Smooth muscle cell (in vitro differentiated cells): ENCODE data around the gene SLC12A8. TPM values are rescaled to one million over a fixed set of nuclear protein-coding genes. Genes with fewer than 3 reads are reported as not detected.

Source experiments
- DNase-seq: peaks from one replicate; lab custom pipeline; 2025; ENCODE audit not compliant: unreplicated experiment; lab: John Stamatoyannopoulos, UW
- H2AFZ ChIP-seq: fragments of 200-600 bp; sonication (generic); 2 replicates; pipeline ENCODE4 v1.6.0; 2016; ENCODE audit warnings: antibody characterized with exemption, low read depth, mild to moderate bottlenecking
- H3F3A ChIP-seq: fragments of 200-600 bp; sonication (generic); 2 replicates; pipeline ENCODE4 v1.6.0; 2017; ENCODE audit warnings: antibody characterized with exemption, low read depth
- H3K27ac ChIP-seq: fragments of 200-600 bp; sonication (generic); 2 replicates; pipeline ENCODE4 v1.5.1; 2016; ENCODE audit warnings: low read depth, mild to moderate bottlenecking
- H3K27me3 ChIP-seq: fragments of 200-600 bp; sonication (generic); 2 replicates; pipeline ENCODE4 v1.6.1; 2016; ENCODE audit warnings: low read depth, mild to moderate bottlenecking
- H3K36me3 ChIP-seq: fragments of 200-600 bp; sonication (generic); 2 replicates; pipeline ENCODE4 v1.5.1; 2016; ENCODE audit warnings: low read depth
- H3K4me1 ChIP-seq: fragments of 200-600 bp; sonication (generic); 2 replicates; pipeline ENCODE4 v1.5.1; 2016; ENCODE audit warnings: low read depth
- H3K4me2 ChIP-seq: fragments of 200-600 bp; sonication (generic); 2 replicates; pipeline ENCODE4 v1.6.0; 2016; ENCODE audit warnings: mild to moderate bottlenecking
- H3K4me3 ChIP-seq: fragments of 200-600 bp; sonication (generic); 2 replicates; pipeline ENCODE4 v1.5.1; 2016; ENCODE audit warnings: mild to moderate bottlenecking
- H3K79me2 ChIP-seq: fragments of 200-600 bp; sonication (generic); 2 replicates; pipeline ENCODE4 v1.6.0; 2016; ENCODE audit warnings: low read depth, mild to moderate bottlenecking
- H3K9ac ChIP-seq: fragments of 200-600 bp; sonication (generic); 2 replicates; pipeline ENCODE4 v1.6.0; 2016; ENCODE audit warnings: low read depth
- H3K9me3 ChIP-seq: fragments of 200-600 bp; sonication (generic); replicated peaks from 2 replicates; pipeline ENCODE4 v1.5.1; 2016; ENCODE audit warnings: low read depth
- H4K20me1 ChIP-seq: fragments of 200-600 bp; sonication (generic); 2 replicates; pipeline ENCODE4 v1.6.0; 2016; ENCODE audit warnings: low read depth
- CTCF ChIP-seq: fragments of 200-600 bp; sonication (generic); IDR thresholded peaks from 2 replicates; pipeline ENCODE4 v1.5.1; 2017; ENCODE audit warnings: borderline replicate concordance, mild to moderate bottlenecking, antibody characterized with exemption; ENCODE audit not compliant: insufficient read depth, poor library complexity, severe bottlenecking
- WGBS: methylation state at CpG from one replicate; pipeline ENCODE4 v1.1.7; 2016; ENCODE audit warnings: low lambda C conversion rate; 5-methylcytosine and 5-hydroxymethylcytosine counted together
- polyA plus RNA-seq: library from polyadenylated mRNA; unstranded; fragments of >200 nt; fragmentation: Nextera tagmentation; extraction: Ambion mirVana; gene quantifications from 2 replicates; pipeline ENCODE4 v1.2.1, GENCODE V29; 2016
- total RNA-seq: library from RNA; depleted of rRNA; stranded (reverse); fragments of >200 nt; gene quantifications from 2 replicates; pipeline ENCODE4 v1.2.3, GENCODE V29; 2014

Gene SLC12A8
- total and polyA plus RNA-seq, 2 experiments from 2014 or later = 28.5 to 54.3 TPM

GRCh38 chr3:125053304-125053699 is 159.2 kb downstream of the SLC12A8 start:
- Histone ChIP-seq H3K4me2 (peak overlapping the region; percentile 92), H3K27ac (peak overlapping the region; percentile 82), H3K9ac (no peak overlapping the region), H3K4me1 (peaks cover 52% of the 10 kb centered on the region), H3K79me2 (peaks cover 57% of the 10 kb centered on the region), H3K36me3 (no peaks in the 10 kb centered on the region), H3K4me3 (peak overlapping the region; percentile 10), H3K9me3 (no peaks in the 10 kb centered on the region), H3K27me3 (no peaks in the 10 kb centered on the region), H2AFZ (no peak overlapping the region), H4K20me1 (peaks cover 67% of the 10 kb centered on the region), H3F3A (peaks cover 57% of the 10 kb centered on the region)
- TF ChIP-seq CTCF = no peak
- no peak for DNase-seq
- WGBS = 97% methylated on average over 2 of the region's 2 CpGs

- no peaks in the 10 kb centered on the region for H3K27me3 ChIP-seq
- H3F3A ChIP-seq = peaks cover 57% of the 10 kb centered on the region
- peaks cover 52% of the 10 kb centered on the region for H3K4me1 ChIP-seq
- peak overlapping the region; percentile 34 for H3K9ac ChIP-seq
- H3K27ac ChIP-seq = peak overlapping the region; percentile 82
- no peak for TF ChIP-seq CTCF
- H3K79me2 ChIP-seq = peaks cover 63% of the 10 kb centered on the region
- H3K36me3 ChIP-seq = no peaks in the 10 kb centered on the region
- H3K9me3 ChIP-seq = no peaks in the 10 kb centered on the region
- H3K4me2 ChIP-seq = peak overlapping the region; percentile 92
- H4K20me1 ChIP-seq = peaks cover 72% of the 10 kb centered on the region
- 20% methylated on average over 8 of the region's 8 CpGs for WGBS
- no peak overlapping the region for H2AFZ ChIP-seq
- no peak for DNase-seq
- H3K4me3 ChIP-seq = peak overlapping the region; percentile 10
Observed at GRCh38 chr3:125052624-125053303, 159.8 kb downstream of the SLC12A8 start.

- no peak for DNase-seq
- Histone ChIP-seq H3K79me2 (peaks cover 71% of the 10 kb centered on the region), H3K4me2 (peak overlapping the region; percentile 92), H4K20me1 (peaks cover 81% of the 10 kb centered on the region), H2AFZ (no peak overlapping the region), H3K9me3 (no peaks in the 10 kb centered on the region), H3K36me3 (no peaks in the 10 kb centered on the region), H3K9ac (peak overlapping the region; percentile 34), H3K27me3 (no peaks in the 10 kb centered on the region), H3F3A (peaks cover 53% of the 10 kb centered on the region), H3K4me3 (peak overlapping the region; percentile 10), H3K4me1 (peaks cover 52% of the 10 kb centered on the region), H3K27ac (peak overlapping the region; percentile 82)
- TF ChIP-seq CTCF = no peak
- WGBS = 6% methylated on average over 14 of the region's 14 CpGs
Observed at GRCh38 chr3:125051715-125052581, 160.6 kb downstream of the SLC12A8 start.
